Measurements from ENCODE around the gene MTHFD1L. TPM values are rescaled to one million over a fixed set of nuclear protein-coding genes. Genes with fewer than 3 reads are reported as not detected.
"Not testable (repeated sequence)": the region's sequence is repeated elsewhere in the genome, so short reads cannot be mapped to it uniquely, and the experiment has no call there.

MTHFD1L gene
- total RNA-seq, 2 experiments from 2014 or later = 51.6 to 54.6 TPM

- CTCF ChIA-PET = no interaction called here
- peaks cover 16% of the 10 kb centered on the region for H3K4me1 Mint-ChIP-seq
- POLR2A ChIA-PET = no interaction called here
- H3K4me3 Mint-ChIP-seq = no peak overlapping the region
- H3K27me3 Mint-ChIP-seq = no peaks in the 10 kb centered on the region
- H3K9me3 Mint-ChIP-seq = no peaks in the 10 kb centered on the region
- DNase-seq = no peak
- no peak overlapping the region for H3K27ac Mint-ChIP-seq
- H3K36me3 Mint-ChIP-seq (ENCODE audit: low read depth) = peaks cover 52% of the 10 kb centered on the region
Measured at GRCh38 chr6:151034825-151035781, 169.6 kb downstream of the MTHFD1L start.

- Mint-ChIP-seq H3K36me3 (ENCODE audit: low read depth) (peaks cover 52% of the 10 kb centered on the region), H3K4me1 (peaks cover 22% of the 10 kb centered on the region)
- POLR2A ChIA-PET, H3K27me3 Mint-ChIP-seq, CTCF ChIA-PET, H3K4me3 Mint-ChIP-seq, DNase-seq, H3K27ac Mint-ChIP-seq, H3K9me3 Mint-ChIP-seq: not testable (repeated sequence)
Measured at GRCh38 chr6:151036211-151036721, 170.8 kb downstream of the MTHFD1L start.

GRCh38 chr6:151036869-151037680, 171.6 kb downstream of the MTHFD1L start:
- no peaks in the 10 kb centered on the region for H3K9me3 Mint-ChIP-seq
- DNase-seq = peak; percentile 24
- peaks cover 24% of the 10 kb centered on the region for H3K4me1 Mint-ChIP-seq
- H3K27me3 Mint-ChIP-seq = no peaks in the 10 kb centered on the region
- H3K27ac Mint-ChIP-seq = no peak overlapping the region
- peaks cover 48% of the 10 kb centered on the region for H3K36me3 Mint-ChIP-seq (ENCODE audit: low read depth)
- ChIA-PET CTCF (no interaction called here), POLR2A (no interaction called here)
- H3K4me3 Mint-ChIP-seq = no peak overlapping the region

GRCh38 chr6:151038616-151039015, 173.1 kb downstream of the MTHFD1L start:
- peaks cover 24% of the 10 kb centered on the region for H3K4me1 Mint-ChIP-seq
- H3K36me3 Mint-ChIP-seq (ENCODE audit: low read depth) = peaks cover 44% of the 10 kb centered on the region
- no peaks in the 10 kb centered on the region for H3K9me3 Mint-ChIP-seq
- H3K27me3 Mint-ChIP-seq = no peaks in the 10 kb centered on the region
- H3K4me3 Mint-ChIP-seq = no peak overlapping the region
- H3K27ac Mint-ChIP-seq = no peak overlapping the region
- DNase-seq = no peak
- ChIA-PET POLR2A (no interaction called here), CTCF (interaction anchor here (1.7 kb wide), 1 partner anchor 286 kb away, joined by 5 read pairs; no protein-coding TSS in a partner anchor)

- POLR2A ChIA-PET, H3K9me3 Mint-ChIP-seq, H3K27ac Mint-ChIP-seq, H3K27me3 Mint-ChIP-seq, H3K4me3 Mint-ChIP-seq, DNase-seq: not testable (repeated sequence)
- CTCF ChIA-PET = interaction anchor here (0.6 to 1.5 kb wide), 2 partner anchors 283 to 481 kb away, joined by 3 to 5 read pairs; no protein-coding TSS in a partner anchor
- peaks cover 24% of the 10 kb centered on the region for H3K4me1 Mint-ChIP-seq
- H3K36me3 Mint-ChIP-seq (ENCODE audit: low read depth) = peaks cover 48% of the 10 kb centered on the region
Measured at GRCh38 chr6:151040888-151041521, 175.5 kb downstream of the MTHFD1L start.

- H3K4me3 Mint-ChIP-seq = no peak overlapping the region
- H3K27me3 Mint-ChIP-seq = no peaks in the 10 kb centered on the region
- no peaks in the 10 kb centered on the region for H3K9me3 Mint-ChIP-seq
- POLR2A ChIA-PET = no interaction called here
- peaks cover 49% of the 10 kb centered on the region for H3K36me3 Mint-ChIP-seq (ENCODE audit: low read depth)
- peaks cover 19% of the 10 kb centered on the region for H3K4me1 Mint-ChIP-seq
- no peak for DNase-seq
- CTCF ChIA-PET = no interaction called here
- no peak overlapping the region for H3K27ac Mint-ChIP-seq
Measured at GRCh38 chr6:151041686-151042085, 176.2 kb downstream of the MTHFD1L start.

GRCh38 chr6:151042911-151043330, 177.4 kb downstream of the MTHFD1L start:
- H3K4me3 Mint-ChIP-seq, CTCF ChIA-PET, H3K27me3 Mint-ChIP-seq, H3K27ac Mint-ChIP-seq, H3K4me1 Mint-ChIP-seq, POLR2A ChIA-PET, DNase-seq: not testable (repeated sequence)
- Mint-ChIP-seq H3K9me3 (peaks cover 11% of the 10 kb centered on the region), H3K36me3 (ENCODE audit: low read depth) (peaks cover 48% of the 10 kb centered on the region)

GRCh38 chr6:151043944-151044343, 178.4 kb downstream of the MTHFD1L start:
- no peaks in the 10 kb centered on the region for H3K27me3 Mint-ChIP-seq
- H3K36me3 Mint-ChIP-seq (ENCODE audit: low read depth) = peaks cover 47% of the 10 kb centered on the region
- no peak overlapping the region for H3K27ac Mint-ChIP-seq
- peaks cover 15% of the 10 kb centered on the region for H3K9me3 Mint-ChIP-seq
- no peak for DNase-seq
- CTCF ChIA-PET = no interaction called here
- peaks cover 8% of the 10 kb centered on the region for H3K4me1 Mint-ChIP-seq
- POLR2A ChIA-PET = no interaction called here
- no peak overlapping the region for H3K4me3 Mint-ChIP-seq

- CTCF ChIA-PET = no interaction called here
- no peak for DNase-seq
Measured at GRCh38 chr6:151044465-151045441, 179.3 kb downstream of the MTHFD1L start.

GRCh38 chr6:151045511-151046222, 180.2 kb downstream of the MTHFD1L start:
- Mint-ChIP-seq H3K36me3 (ENCODE audit: low read depth) (peaks cover 43% of the 10 kb centered on the region), H3K9me3 (peaks cover 15% of the 10 kb centered on the region)
- CTCF ChIA-PET, POLR2A ChIA-PET, DNase-seq, H3K27me3 Mint-ChIP-seq, H3K4me3 Mint-ChIP-seq, H3K27ac Mint-ChIP-seq, H3K4me1 Mint-ChIP-seq: not testable (repeated sequence)

More at GRCh38 chr6:151044465-151045441, 179.3 kb downstream of the MTHFD1L start:
- Mint-ChIP-seq H3K9me3 (peaks cover 15% of the 10 kb centered on the region), H3K4me3 (no peak overlapping the region), H3K36me3 (ENCODE audit: low read depth) (peaks cover 44% of the 10 kb centered on the region), H3K27me3 (no peaks in the 10 kb centered on the region), H3K4me1 (peaks cover 8% of the 10 kb centered on the region), H3K27ac (no peak overlapping the region)
- POLR2A ChIA-PET = no interaction called here

- H3K9me3 Mint-ChIP-seq = peaks cover 15% of the 10 kb centered on the region
- H3K36me3 Mint-ChIP-seq (ENCODE audit: low read depth) = peaks cover 33% of the 10 kb centered on the region
- CTCF ChIA-PET = interaction anchor here (0.9 to 1.0 kb wide), 2 partner anchors 22 to 273 kb away, joined by 3 to 5 read pairs; no protein-coding TSS in a partner anchor
- POLR2A ChIA-PET = no interaction called here
- no peak overlapping the region for H3K4me3 Mint-ChIP-seq
- H3K4me1 Mint-ChIP-seq = no peaks in the 10 kb centered on the region
- H3K27me3 Mint-ChIP-seq = no peaks in the 10 kb centered on the region
- H3K27ac Mint-ChIP-seq = no peak overlapping the region
- DNase-seq = no peak
Measured at GRCh38 chr6:151051164-151051563, 185.7 kb downstream of the MTHFD1L start.
